Activated CD8-positive, alpha-beta T cell treated with anti-CD3 and anti-CD28 coated beads, Interleukin-2, amount 10 ng/mL, durations not matched to agents 7 days and 5 days (primary cell): Measurements from ENCODE around the gene PDE11A. TPM values are rescaled to one million over a fixed set of nuclear protein-coding genes. Genes with fewer than 3 reads are reported as not detected.

Experiments used
- ATAC-seq: fragments of 150-1000 bp; cut with Tn5 transposase; one replicate; pipeline ENCODE4 v1.10.0; 2021; ENCODE audit warnings: moderate library complexity
- CTCF ChIA-PET: fragments of 350-600 bp; sonication (Branson Sonifier 250); formaldehyde crosslinking; loops from one replicate; lab custom pipeline; 2021; ENCODE audit warnings: antibody characterized with exemption; lab: Charles Lee
- POLR2A ChIA-PET: fragments of 350-600 bp; sonication (Branson Sonifier 250); formaldehyde crosslinking; loops from one replicate; lab custom pipeline; 2021; ENCODE audit warnings: antibody characterized with exemption; lab: Charles Lee
- DNase-seq: peaks from one replicate; pipeline ENCODE4 v3.0.0-alpha.2; 2020
- H3K27ac Mint-ChIP-seq: one replicate; pipeline ENCODE4 v1.8.0; 2021; ENCODE audit warnings: mild to moderate bottlenecking, mixed read lengths
- H3K27me3 Mint-ChIP-seq: one replicate; pipeline ENCODE4 v1.8.0; 2021; ENCODE audit warnings: low read depth, mixed read lengths
- H3K36me3 Mint-ChIP-seq: one replicate; pipeline ENCODE4 v1.8.0; 2021; ENCODE audit warnings: low read depth, mixed read lengths
- H3K4me1 Mint-ChIP-seq: one replicate; pipeline ENCODE4 v1.8.0; 2021; ENCODE audit warnings: low read depth, mixed read lengths
- H3K4me3 Mint-ChIP-seq: one replicate; pipeline ENCODE4 v1.8.0; 2021; ENCODE audit warnings: mild to moderate bottlenecking, mixed read lengths
- H3K9me3 Mint-ChIP-seq: one replicate; pipeline ENCODE4 v1.8.0; 2022; ENCODE audit warnings: mixed read lengths; ENCODE audit not compliant: insufficient read depth
- total RNA-seq, 2 experiments: library from RNA; stranded (reverse); gene quantifications; one replicate each; pipeline ENCODE4 v1.2.3, GENCODE V29; 2021

The PDE11A gene
- total RNA-seq, 2 experiments from 2014 or later: not detected

DNA sequence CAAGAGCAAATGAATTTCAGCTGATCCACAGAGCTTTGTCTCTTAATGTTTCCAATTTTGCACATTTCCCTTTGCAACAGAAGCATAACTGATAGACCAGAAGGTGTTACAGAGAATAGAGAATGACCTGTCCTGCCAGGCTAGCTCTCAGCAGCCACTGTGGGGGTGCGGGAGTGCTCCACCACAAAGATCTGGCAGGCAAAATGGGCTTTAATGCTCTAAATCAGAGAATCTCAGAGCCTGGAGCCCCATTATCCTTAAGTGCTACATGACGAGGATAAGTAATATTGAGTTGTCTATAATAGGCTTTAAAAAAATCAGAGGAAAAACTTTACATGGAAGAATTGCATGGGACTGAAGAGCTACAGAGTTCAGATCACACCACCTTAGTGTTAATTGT lies 245.7 kb downstream of the PDE11A start:
- Mint-ChIP-seq H3K27ac (no peak overlapping the region), H3K9me3 (no peaks in the 10 kb centered on the region), H3K4me1 (no peaks in the 10 kb centered on the region), H3K27me3 (peaks cover 7% of the 10 kb centered on the region), H3K36me3 (no peaks in the 10 kb centered on the region), H3K4me3 (no peak overlapping the region)
- POLR2A ChIA-PET: no interaction called here
- ATAC-seq: no peak
- CTCF ChIA-PET: no interaction called here
- DNase-seq: no peak

- CTCF ChIA-PET: no interaction called here
- ATAC-seq: no peak
- H3K27me3 Mint-ChIP-seq: peaks cover 14% of the 10 kb centered on the region
Measured at GRCh38 chr2:177822941-177823340, 249.6 kb downstream of the PDE11A start.

DNA sequence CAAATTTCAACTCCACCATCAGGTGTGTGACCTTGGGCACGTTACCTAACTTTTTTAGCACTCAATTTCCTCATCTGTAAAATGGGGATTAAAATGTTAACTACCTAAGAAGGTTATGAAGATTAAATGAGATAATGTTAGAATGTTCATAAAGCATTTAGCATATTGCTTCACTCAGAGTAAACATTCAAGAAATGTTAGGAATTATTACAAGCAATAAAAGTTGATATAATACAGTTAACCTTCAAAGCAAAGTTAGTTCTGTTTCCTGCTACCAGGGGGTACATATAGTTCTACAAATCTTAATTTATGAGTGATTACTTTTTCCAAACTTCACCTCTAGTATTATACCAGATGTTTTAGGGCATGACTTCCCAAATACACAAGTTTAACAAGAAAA lies 254.2 kb downstream of the PDE11A start:
- ATAC-seq: no peak
- H3K27me3 Mint-ChIP-seq: peaks cover 20% of the 10 kb centered on the region
- ChIA-PET POLR2A (no interaction called here), CTCF (no interaction called here)
- H3K27ac Mint-ChIP-seq: no peak overlapping the region
- H3K9me3 Mint-ChIP-seq: no peaks in the 10 kb centered on the region
- no peak for DNase-seq
- no peaks in the 10 kb centered on the region for H3K4me1 Mint-ChIP-seq
- no peak overlapping the region for H3K4me3 Mint-ChIP-seq
- no peaks in the 10 kb centered on the region for H3K36me3 Mint-ChIP-seq

More at GRCh38 chr2:177822941-177823340, 249.6 kb downstream of the PDE11A start:
- Mint-ChIP-seq H3K9me3 (no peaks in the 10 kb centered on the region), H3K27ac (no peak overlapping the region), H3K4me3 (no peak overlapping the region), H3K4me1 (no peaks in the 10 kb centered on the region), H3K36me3 (no peaks in the 10 kb centered on the region)
- no peak for DNase-seq
- POLR2A ChIA-PET: no interaction called here

DNA sequence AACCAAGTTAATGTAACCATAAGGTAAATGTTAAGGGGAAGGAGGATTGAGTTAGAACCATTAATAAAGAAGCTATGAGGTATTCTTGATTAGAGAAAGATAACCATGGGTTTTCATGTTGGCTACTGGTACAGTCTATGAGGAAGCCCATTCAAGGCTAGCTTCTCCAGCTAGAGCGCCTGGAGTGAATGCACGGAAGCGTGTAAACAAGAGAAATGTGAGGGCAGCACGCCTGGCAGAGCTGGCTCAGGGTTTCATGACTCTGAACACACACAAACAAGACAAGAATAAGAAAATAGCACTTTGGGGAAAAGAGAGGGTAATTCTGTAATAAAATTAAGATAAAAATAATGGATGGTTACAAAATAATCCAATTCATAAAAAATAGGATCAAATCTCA lies 255.3 kb downstream of the PDE11A start:
- no peaks in the 10 kb centered on the region for H3K36me3 Mint-ChIP-seq

GRCh38 chr2:177816766-177817165 lies 255.8 kb downstream of the PDE11A start:
- no peaks in the 10 kb centered on the region for H3K36me3 Mint-ChIP-seq
- CTCF ChIA-PET: no interaction called here
- no peaks in the 10 kb centered on the region for H3K4me1 Mint-ChIP-seq

More for the DNA sequence above, 255.3 kb downstream of the PDE11A start:
- ChIA-PET POLR2A (no interaction called here), CTCF (no interaction called here)
- Mint-ChIP-seq H3K27ac (no peak overlapping the region), H3K4me3 (no peak overlapping the region), H3K27me3 (peaks cover 25% of the 10 kb centered on the region), H3K4me1 (no peaks in the 10 kb centered on the region), H3K9me3 (no peaks in the 10 kb centered on the region)
- DNase-seq (no peak), ATAC-seq (no peak)

DNA sequence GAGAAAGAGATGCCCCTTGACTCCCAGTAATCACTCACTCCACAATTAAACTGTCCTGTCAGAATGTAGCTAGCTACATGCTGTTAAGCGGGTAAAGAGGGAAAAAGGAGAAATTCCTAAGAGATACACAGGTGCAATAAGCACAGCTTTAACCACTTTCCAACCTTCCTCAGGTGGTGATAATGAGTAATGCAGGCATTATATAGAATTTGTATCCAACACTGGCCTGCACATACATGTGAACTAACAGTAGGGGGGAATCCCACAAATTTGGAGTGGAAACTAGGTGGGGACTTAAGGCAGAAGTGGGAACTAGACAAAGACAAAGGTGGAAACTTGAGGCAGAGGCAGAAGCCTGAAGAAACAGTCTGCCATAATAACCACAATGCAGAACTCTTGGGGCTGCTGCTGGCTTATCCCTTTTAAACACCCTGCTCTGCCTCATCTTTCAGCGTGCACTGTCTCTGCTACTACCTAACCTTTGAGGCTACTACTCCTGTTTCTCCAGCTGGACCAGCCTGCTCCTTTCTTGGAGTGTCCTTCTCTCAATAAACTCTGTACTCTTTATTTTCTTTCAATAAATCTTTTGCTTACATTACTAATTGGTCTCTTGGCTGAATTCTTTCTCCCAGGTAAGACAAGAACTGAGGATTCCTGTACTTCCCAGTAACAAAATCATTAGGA lies 259.7 kb downstream of the PDE11A start:
- Mint-ChIP-seq H3K4me1 (no peaks in the 10 kb centered on the region), H3K4me3 (no peak overlapping the region), H3K27me3 (peaks cover 31% of the 10 kb centered on the region), H3K36me3 (no peaks in the 10 kb centered on the region), H3K9me3 (no peaks in the 10 kb centered on the region), H3K27ac (no peak overlapping the region)
- no peak for ATAC-seq
- ChIA-PET CTCF (interaction anchor here (1.2 kb wide), 1 partner anchor 40 kb away, joined by 3 read pairs; no protein-coding TSS in a partner anchor), POLR2A (no interaction called here)
- DNase-seq: no peak

More at GRCh38 chr2:177816766-177817165, 255.8 kb downstream of the PDE11A start:
- DNase-seq: no peak
- Mint-ChIP-seq H3K27me3 (peaks cover 26% of the 10 kb centered on the region), H3K9me3 (no peaks in the 10 kb centered on the region), H3K27ac (no peak overlapping the region), H3K4me3 (no peak overlapping the region)
- no peak for ATAC-seq
- POLR2A ChIA-PET: no interaction called here

DNA sequence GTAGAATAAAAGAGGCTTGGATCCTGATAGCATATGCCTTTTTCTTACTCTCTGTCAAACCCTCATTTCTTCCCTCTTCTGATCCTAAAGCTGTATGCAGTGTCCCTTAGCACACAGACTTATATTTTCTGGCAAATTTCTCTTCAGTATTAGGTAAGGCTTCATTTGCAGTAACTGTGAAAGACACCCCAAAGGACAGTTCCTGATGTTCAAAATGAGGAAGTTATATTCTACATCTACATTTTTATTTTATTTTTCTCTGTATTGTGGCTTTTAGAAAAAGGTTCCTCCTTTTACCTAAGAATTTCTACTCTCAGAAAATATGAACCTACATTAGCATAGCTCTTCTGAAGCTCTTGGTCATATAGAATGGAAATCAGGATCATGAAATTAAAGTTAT lies 261.7 kb downstream of the PDE11A start:
- H3K4me3 Mint-ChIP-seq: no peak overlapping the region
- H3K9me3 Mint-ChIP-seq: no peaks in the 10 kb centered on the region
- no peak overlapping the region for H3K27ac Mint-ChIP-seq
- H3K36me3 Mint-ChIP-seq: no peaks in the 10 kb centered on the region
- ATAC-seq (no peak), DNase-seq (no peak)
- no peaks in the 10 kb centered on the region for H3K4me1 Mint-ChIP-seq
- ChIA-PET CTCF (interaction anchor here (1.4 to 1.6 kb wide), 2 partner anchors 11 to 45 kb away, joined by 3 read pairs; no protein-coding TSS in a partner anchor), POLR2A (no interaction called here)
- peaks cover 30% of the 10 kb centered on the region for H3K27me3 Mint-ChIP-seq

GRCh38 chr2:177808984-177809809 lies 263.4 kb downstream of the PDE11A start:
- Mint-ChIP-seq H3K4me3 (no peak overlapping the region), H3K4me1 (no peaks in the 10 kb centered on the region), H3K36me3 (no peaks in the 10 kb centered on the region), H3K27me3 (peaks cover 26% of the 10 kb centered on the region), H3K27ac (no peak overlapping the region), H3K9me3 (no peaks in the 10 kb centered on the region)
- CTCF ChIA-PET: interaction anchor here (1.6 kb wide), 1 partner anchor 9 kb away, joined by 3 read pairs; no protein-coding TSS in a partner anchor
- POLR2A ChIA-PET: no interaction called here
- DNase-seq: no peak
- ATAC-seq: no peak

DNA sequence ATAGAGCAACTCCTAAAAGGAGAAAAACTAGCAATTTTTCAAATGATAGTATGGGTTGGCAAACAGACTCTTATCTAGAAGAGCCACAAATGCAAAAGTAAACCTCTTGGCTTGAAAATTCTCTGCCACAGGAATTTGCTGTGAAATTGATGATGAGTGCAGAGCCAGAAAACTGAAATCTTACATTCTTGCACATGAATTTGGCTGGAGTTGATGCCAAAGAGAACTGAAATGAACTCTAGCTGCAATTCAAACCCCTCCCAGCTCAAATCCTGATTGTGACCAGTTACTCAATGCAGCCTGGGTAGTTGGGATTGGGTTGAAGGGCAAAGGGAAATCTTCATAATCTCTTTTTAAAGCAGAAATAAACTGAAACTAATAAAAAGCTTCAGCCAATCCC lies 266.6 kb downstream of the PDE11A start:
- ChIA-PET CTCF (no interaction called here), POLR2A (no interaction called here)
- ATAC-seq: no peak
- Mint-ChIP-seq H3K4me3 (no peak overlapping the region), H3K27me3 (peaks cover 39% of the 10 kb centered on the region), H3K36me3 (no peaks in the 10 kb centered on the region), H3K27ac (no peak overlapping the region), H3K4me1 (no peaks in the 10 kb centered on the region), H3K9me3 (no peaks in the 10 kb centered on the region)
- no peak for DNase-seq

- H3K27ac Mint-ChIP-seq: no peak overlapping the region
- ChIA-PET POLR2A (interaction anchor here (0.7 kb wide), 1 partner anchor 25 kb away, joined by 3 read pairs; no protein-coding TSS in a partner anchor), CTCF (interaction anchor here (0.7 kb wide), 2 partner anchors 10 to 27 kb away, joined by 3 to 4 read pairs; no protein-coding TSS in a partner anchor)
- H3K4me3 Mint-ChIP-seq: no peak overlapping the region
- no peaks in the 10 kb centered on the region for H3K4me1 Mint-ChIP-seq
- H3K36me3 Mint-ChIP-seq: no peaks in the 10 kb centered on the region
- H3K9me3 Mint-ChIP-seq: no peaks in the 10 kb centered on the region
- ATAC-seq (no peak), DNase-seq (no peak)
- H3K27me3 Mint-ChIP-seq: peaks cover 35% of the 10 kb centered on the region
Measured at GRCh38 chr2:177799531-177799930, 273.0 kb downstream of the PDE11A start.

DNA sequence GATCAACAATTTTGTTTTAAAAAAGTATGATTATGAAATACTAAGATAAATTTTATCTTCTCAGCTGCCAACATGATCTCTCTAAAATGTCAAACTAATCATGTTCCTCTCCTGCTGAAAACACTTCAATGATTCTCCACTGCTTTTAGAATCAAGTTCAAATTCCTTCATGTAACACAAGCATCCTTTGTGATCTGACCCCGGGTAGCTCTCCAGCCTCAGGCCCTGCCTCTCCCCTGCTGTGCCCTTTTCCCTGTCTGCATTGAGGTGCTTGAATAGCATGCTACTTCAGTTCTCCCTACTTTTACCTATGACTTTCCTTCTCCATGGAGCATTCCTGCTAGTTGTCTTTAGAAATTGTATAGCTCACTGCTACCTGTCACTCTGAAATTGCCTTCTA lies 274.8 kb downstream of the PDE11A start:
- ATAC-seq: no peak
- no peaks in the 10 kb centered on the region for H3K9me3 Mint-ChIP-seq
- no peaks in the 10 kb centered on the region for H3K4me1 Mint-ChIP-seq
- H3K27ac Mint-ChIP-seq: no peak overlapping the region
- ChIA-PET POLR2A (no interaction called here), CTCF (no interaction called here)
- H3K36me3 Mint-ChIP-seq: no peaks in the 10 kb centered on the region
- DNase-seq: no peak
- no peak overlapping the region for H3K4me3 Mint-ChIP-seq
- H3K27me3 Mint-ChIP-seq: peaks cover 24% of the 10 kb centered on the region
